GM18499 (cell line): ENCODE measurements around the gene ZYG11B.
"Not testable (repeated sequence)": the region's sequence is repeated elsewhere in the genome, so short reads cannot be mapped to it uniquely, and the experiment has no call there.

Source experiments
- ATAC-seq: cut with Tn5 transposase; IDR thresholded peaks from one replicate; pipeline ENCODE4 v1.9.1; 2021; ENCODE audit warnings: moderate number of reproducible peaks; ENCODE audit not compliant: insufficient read depth, unreplicated experiment

The ZYG11B gene

GRCh38 chr1:52706941-52707926 lies 19.0 kb upstream of the ZYG11B start:
- ATAC-seq = no peak

DNA sequence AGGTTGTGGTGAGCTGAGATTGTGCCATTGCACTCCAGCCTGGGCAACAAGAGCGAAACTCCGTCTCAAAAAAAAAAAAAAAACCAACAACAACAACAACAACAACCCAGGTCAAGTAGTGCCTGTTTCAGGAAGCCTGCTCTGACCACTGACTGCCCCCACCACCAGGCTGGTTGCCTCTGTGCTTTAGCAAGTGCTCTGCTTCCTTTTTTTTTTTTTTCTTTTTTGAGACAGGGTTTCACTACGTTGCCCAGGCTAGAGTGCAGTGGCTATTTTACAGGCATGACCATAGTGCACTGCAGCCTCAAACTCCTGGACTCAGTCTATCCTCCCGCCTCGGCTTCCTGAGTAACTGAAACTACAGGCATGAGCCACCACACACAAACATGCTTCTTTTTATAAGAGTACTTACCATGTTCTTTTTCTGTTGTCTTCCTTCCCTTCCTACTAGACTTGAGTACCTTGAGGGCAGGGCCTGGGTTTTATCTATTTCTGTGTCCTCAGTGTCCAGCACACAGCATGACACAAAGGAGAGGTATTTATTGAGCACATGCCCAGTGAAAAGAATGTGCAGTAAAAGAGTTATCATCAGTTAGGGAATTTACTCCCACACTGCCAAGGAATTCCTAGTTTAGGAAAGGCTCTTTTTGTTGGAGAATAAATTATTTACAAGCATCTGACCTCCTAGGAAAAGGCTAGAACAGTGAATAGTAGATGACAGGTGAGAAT lies 18.2 kb upstream of the ZYG11B start:
- ATAC-seq = no peak

- ATAC-seq = no peak
Measured at GRCh38 chr1:52709016-52709415, 17.2 kb upstream of the ZYG11B start.

DNA sequence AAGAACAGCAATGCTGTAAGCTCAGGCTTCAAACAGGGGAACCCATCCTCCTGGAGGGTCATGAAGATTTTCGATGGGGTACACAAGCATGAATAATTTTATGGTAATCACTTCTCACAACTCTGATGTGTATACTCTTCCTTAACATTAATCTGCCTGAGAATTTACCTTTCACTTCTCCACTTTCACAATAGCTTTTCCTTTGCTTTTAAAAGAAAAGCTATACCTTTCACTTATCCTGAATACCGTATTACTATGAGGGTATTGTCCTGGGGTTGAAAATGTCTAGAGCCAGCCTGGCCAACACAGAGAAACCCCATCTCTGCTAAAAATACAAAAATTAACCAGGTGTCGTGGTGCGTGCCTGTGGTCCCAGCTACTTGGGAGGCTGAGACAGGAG lies 12.7 kb upstream of the ZYG11B start:
- no peak for ATAC-seq

- not testable (repeated sequence) for ATAC-seq
Measured at GRCh38 chr1:52715296-52715695, 11.0 kb upstream of the ZYG11B start.

DNA sequence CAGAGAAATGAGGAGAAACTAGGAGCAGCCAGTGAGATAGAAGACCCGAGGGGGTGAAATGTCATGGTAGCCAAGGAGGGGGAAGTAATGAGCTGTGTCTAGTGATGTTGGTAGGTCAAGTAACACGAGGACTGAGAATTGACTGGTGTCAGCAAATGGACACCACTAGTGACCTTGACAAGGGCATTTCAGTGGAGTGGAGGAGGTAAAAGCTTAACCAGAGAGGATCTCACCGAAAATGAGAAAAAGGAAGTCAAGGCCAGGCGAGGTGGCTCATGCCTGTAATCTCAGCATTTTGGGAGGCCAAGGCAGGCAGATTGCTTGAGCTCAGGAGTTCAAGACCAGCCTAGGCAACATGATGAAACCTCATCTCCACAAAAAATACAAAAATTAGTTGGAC lies 3.0 kb upstream of the ZYG11B start:
- no peak for ATAC-seq

GRCh38 chr1:52725903-52726264 lies 369 bp upstream of the ZYG11B start:
- ATAC-seq = no peak

DNA sequence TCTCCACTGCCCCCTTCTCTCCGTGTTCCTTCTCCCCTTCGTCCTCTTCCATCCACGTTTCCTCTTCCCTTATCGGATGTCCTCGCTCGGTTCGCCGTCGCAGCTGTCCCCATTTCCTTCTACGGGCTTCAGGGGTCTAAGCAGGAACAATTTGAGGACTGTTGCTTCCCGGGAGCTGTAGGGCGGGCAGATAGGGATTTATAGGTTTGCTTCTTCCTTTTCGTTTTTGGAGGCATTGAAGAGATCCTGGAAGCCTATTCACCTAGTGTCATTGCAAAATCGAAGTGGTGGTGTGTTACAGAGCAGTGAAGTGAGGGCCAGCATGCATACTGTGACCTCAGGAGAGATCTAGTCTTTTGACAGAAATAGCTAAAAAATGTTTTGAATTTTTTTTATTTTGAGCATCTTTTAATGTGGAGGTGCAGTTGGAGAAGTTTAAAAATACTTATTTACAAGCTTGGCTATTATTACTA lies 897 bp downstream of the ZYG11B start:
- no peak for ATAC-seq

- no peak for ATAC-seq
Measured at GRCh38 chr1:52727956-52728656, 1.9 kb downstream of the ZYG11B start.

DNA sequence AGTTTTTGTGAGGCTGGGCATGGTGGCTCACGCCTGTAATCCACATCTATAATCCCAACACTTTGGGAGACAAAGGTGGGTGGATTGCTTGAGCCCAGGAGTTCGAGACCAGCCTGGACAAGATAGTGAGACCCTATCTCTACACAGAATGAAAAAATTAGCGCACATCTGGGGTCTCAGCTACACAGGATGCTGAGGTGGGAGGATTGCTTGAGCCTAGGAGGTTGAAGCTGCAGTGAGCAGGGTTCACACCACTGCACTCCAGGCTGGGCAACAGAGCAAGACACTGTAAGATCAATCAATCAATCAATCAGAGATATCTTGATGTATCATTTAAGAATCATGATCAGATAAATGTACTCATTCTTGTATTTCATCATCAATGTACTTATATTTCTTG lies 7.1 kb downstream of the ZYG11B start:
- no peak for ATAC-seq

GRCh38 chr1:52735371-52735770 lies 9.1 kb downstream of the ZYG11B start:
- ATAC-seq = not testable (repeated sequence)

DNA sequence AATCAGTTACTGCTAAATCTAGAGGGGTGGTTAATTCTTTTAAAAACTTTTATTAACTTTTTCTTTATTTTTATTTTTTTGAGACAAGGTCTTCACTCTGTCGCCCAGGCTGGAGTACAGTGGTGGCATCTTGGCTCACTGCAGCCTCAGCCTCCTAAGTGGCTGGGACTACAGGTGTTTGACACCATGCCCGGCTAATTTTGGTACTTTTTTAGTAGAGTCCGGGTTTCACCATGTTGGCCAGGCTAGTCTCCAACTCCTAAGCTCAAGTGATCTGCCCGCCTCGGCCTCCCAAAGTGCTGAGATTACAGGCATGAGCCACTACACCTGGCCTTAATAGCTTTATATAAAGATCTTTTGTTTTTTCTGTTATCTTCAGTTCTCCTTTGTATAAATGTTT lies 11.9 kb downstream of the ZYG11B start:
- no peak for ATAC-seq

- ATAC-seq = no peak
Measured at GRCh38 chr1:52738893-52739292, 12.6 kb downstream of the ZYG11B start.

DNA sequence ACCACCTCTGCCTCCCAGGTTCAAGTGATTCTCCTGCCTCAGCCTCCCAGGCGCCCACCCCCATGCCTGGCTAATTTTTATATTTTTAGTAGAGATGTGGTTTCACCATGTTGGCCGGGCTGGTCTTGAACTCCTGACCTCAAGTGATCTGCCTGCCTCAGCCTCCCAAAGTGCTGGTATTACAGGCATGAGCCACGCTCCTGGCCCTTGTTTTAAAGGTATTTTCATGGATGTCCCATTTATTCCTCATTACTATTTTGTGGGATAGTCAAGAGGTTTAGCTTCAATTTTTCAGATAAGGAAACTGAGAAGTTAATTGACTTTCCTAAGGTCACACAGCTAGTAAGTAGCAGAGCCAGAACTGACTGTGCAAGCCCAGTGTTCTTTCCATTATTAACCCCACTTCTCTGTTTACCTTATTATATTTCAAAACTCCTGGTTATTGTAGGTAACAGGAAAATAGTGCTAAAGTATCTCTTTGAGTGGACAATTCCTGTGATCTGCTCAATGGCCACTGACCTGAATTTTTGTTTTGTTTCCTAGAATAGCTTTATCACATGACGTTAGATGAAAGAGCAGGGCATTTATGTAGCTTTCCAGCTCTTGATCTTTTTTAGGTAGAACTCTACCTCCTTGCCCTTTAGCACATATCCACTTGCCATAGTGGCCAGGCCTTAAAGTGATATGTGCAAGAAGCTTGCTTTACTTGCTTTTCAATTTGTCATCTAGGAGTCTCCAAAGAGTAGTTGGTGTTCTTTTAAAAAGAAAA lies 13.6 kb downstream of the ZYG11B start:
- no peak for ATAC-seq

DNA sequence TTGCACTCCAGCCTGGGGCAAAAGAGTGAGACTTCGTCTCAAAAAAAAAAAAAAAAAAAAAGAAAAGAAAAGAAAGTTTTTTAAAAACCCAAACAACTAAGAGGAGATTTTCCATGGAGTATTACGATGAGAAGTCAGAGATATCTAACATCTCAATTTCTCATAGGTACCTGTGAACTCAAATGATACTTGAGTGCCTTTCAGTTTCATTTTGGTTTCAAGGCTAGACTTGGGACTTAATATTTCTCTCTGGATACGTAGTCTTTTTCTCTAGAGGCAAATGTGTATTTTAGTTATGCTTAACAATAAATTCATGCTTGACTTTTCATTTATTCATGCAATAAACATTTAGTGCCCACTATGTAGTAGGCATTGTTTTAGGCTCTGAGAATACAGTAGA lies 15.0 kb downstream of the ZYG11B start:
- ATAC-seq = no peak

- no peak for ATAC-seq
Measured at GRCh38 chr1:52746189-52746588, 19.9 kb downstream of the ZYG11B start.

- ATAC-seq = no peak
Measured at GRCh38 chr1:52747450-52747849, 21.2 kb downstream of the ZYG11B start.

GRCh38 chr1:52748119-52748518 lies 21.9 kb downstream of the ZYG11B start:
- no peak for ATAC-seq

- ATAC-seq = not testable (repeated sequence)
Measured at GRCh38 chr1:52749496-52749895, 23.2 kb downstream of the ZYG11B start.

DNA sequence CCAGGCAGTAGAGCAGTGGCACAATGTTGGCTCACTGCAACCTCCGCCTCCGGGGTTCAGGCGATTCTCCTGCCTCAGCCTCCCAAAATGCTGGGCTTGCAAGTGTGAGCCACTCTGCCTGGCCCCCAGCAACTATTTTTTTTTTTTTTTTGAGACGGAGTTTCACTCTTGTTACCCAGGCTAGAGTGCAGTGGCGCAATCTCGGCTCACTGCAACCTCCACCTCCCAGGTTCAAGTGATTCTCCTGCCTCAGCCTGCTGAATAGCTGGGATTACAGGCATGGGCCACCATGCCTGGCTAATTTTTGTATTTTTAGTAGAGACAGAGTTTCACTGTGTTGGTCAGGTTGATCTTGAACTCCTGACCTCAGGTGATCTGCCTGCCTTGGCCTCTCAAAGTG lies 23.9 kb downstream of the ZYG11B start:
- ATAC-seq = not testable (repeated sequence)
